Right cardiac atrium (tissue), 5 donors: ENCODE measurements around the gene CBX8. TPM values are rescaled to one million over a fixed set of nuclear protein-coding genes. Genes with fewer than 3 reads are reported as not detected.

Experiments used
- ATAC-seq, 2 donors: fragments of 200-7000 bp; cut with Tn5 transposase; one replicate each; pipeline versions ENCODE4 v1.8.0 to v1.9.1; 2020; ENCODE audit warnings: moderate library complexity in 2 of 2, mild to moderate bottlenecking in 1 of 2
- DNase-seq, 3 donors: peaks; one replicate each; pipeline ENCODE4 v3.0.0-alpha.2; 2020
- H3K27ac ChIP-seq: one replicate; pipeline ENCODE4 v1.5.1; 2013; ENCODE audit warnings: mild to moderate bottlenecking, low read length, control low read depth, moderate library complexity
- H3K27me3 ChIP-seq: one replicate; pipeline ENCODE4 v1.6.1; 2013; ENCODE audit not compliant: control insufficient read depth, insufficient read depth
- H3K4me1 ChIP-seq: one replicate; pipeline ENCODE4 v1.6.1; 2013; ENCODE audit warnings: low read length; ENCODE audit not compliant: control insufficient read depth, insufficient read depth
- H3K4me3 ChIP-seq: one replicate; pipeline ENCODE4 v1.5.1; 2013; ENCODE audit warnings: low read length, control low read depth
- H3K9me3 ChIP-seq: one replicate; pipeline ENCODE4 v1.6.1; 2013; ENCODE audit warnings: low read length; ENCODE audit not compliant: control insufficient read depth
- WGBS: extraction: QIAGEN DNeasy Blood & Tissue Kit; methylation state at CpG from one replicate; pipeline ENCODE4 v1.1.7; 2013; 5-methylcytosine and 5-hydroxymethylcytosine counted together
- intact Hi-C, 4 donors: fragments of 100-400 bp; cut with DNase I; formaldehyde crosslinking; loops; one replicate each; pipeline versions ENCODE4 v1.11.0 to v1.14.0; 2022 to 2023
- polyA plus RNA-seq: library from polyadenylated mRNA; stranded (reverse); fragments of 200-250 nt; gene quantifications from one replicate; pipeline ENCODE4 v1.2.3, GENCODE V29; 2013
- total RNA-seq, 4 donors: library from RNA; stranded (reverse); fragmentation: NEBNext Ultra II Directional; extraction: Animal tissue kit (Norgen Biotek cat#: 25700); gene quantifications; one replicate each; pipeline ENCODE4 v1.2.1, GENCODE V29; 2021
- donor health status: healthy with polysubstance abuse.
- donor health status: DM: no; HTN: yes; CAD: no.
- donor health status: DM: no; HTN: no; CAD: no.
- donor health status: DM: no; HTN: yes; CAD: no; lungs with severe emphysema.
- donor health status: DM: yes; HTN: yes; CAD: no.

CBX8 gene
- total and polyA plus RNA-seq, 5 donors = 2.4 to 7.3 (median 4.7) TPM

- 6% methylated on average over 74 of the region's 74 CpGs for WGBS
- H3K4me1 ChIP-seq = no peaks in the 10 kb centered on the region
- no peaks in the 10 kb centered on the region for H3K9me3 ChIP-seq
- H3K4me3 ChIP-seq = no peak overlapping the region
- H3K27ac ChIP-seq = no peak overlapping the region
- no peaks in the 10 kb centered on the region for H3K27me3 ChIP-seq
- ATAC-seq (peak; percentile 44 to 72), DNase-seq (peak; percentile 50 to 80 (median 79))
- intact Hi-C loops = loop anchor here in 3 of 4 donors (5.0 to 10.0 kb wide), 3 partner anchors 125 to 202 kb away; no protein-coding TSS in a partner anchor
Observed at GRCh38 chr17:79789943-79790804, 6.7 kb downstream of the CBX8 start.

GRCh38 chr17:79788989-79789942 is 7.6 kb downstream of the CBX8 start:
- Histone ChIP-seq H3K4me3 (no peak overlapping the region), H3K4me1 (no peaks in the 10 kb centered on the region), H3K27ac (no peak overlapping the region), H3K27me3 (no peaks in the 10 kb centered on the region), H3K9me3 (no peaks in the 10 kb centered on the region)
- DNase-seq (peak in 2 of 3 donors; percentile 10 to 67), ATAC-seq (no peak)
- 23% methylated on average over 52 of the region's 52 CpGs for WGBS
- intact Hi-C loops = loop anchor here in 3 of 4 donors (5.0 to 10.0 kb wide), 3 partner anchors 126 to 203 kb away; no protein-coding TSS in a partner anchor

- Histone ChIP-seq H3K27me3 (no peaks in the 10 kb centered on the region), H3K9me3 (no peaks in the 10 kb centered on the region), H3K4me1 (no peaks in the 10 kb centered on the region), H3K27ac (no peak overlapping the region), H3K4me3 (no peak overlapping the region)
- intact Hi-C loops = loop anchor here in 3 of 4 donors (5.0 to 10.0 kb wide), 3 partner anchors 126 to 204 kb away; no protein-coding TSS in a partner anchor
- 81% methylated on average over 5 of the region's 5 CpGs for WGBS
- DNase-seq = peak in 1 of 3 donors; percentile 1
- ATAC-seq = no peak
Observed at GRCh38 chr17:79788455-79788854, 8.4 kb downstream of the CBX8 start.

- Histone ChIP-seq H3K4me3 (no peak overlapping the region), H3K9me3 (no peaks in the 10 kb centered on the region), H3K4me1 (no peaks in the 10 kb centered on the region), H3K27me3 (no peaks in the 10 kb centered on the region), H3K27ac (no peak overlapping the region)
- WGBS = 88% methylated on average over 12 of the region's 12 CpGs
- peak in 1 of 3 donors; percentile 35 for DNase-seq
- intact Hi-C loops = loop anchor here in 3 of 4 donors (5.0 to 10.0 kb wide), 3 partner anchors 128 to 205 kb away; no protein-coding TSS in a partner anchor
- no peak for ATAC-seq
Observed at GRCh38 chr17:79786930-79787643, 9.8 kb downstream of the CBX8 start.

- H3K9me3 ChIP-seq = no peaks in the 10 kb centered on the region
- H3K4me1 ChIP-seq = no peaks in the 10 kb centered on the region
- H3K27me3 ChIP-seq = no peaks in the 10 kb centered on the region
- intact Hi-C loops = loop anchor here in 3 of 4 donors (5.0 to 10.0 kb wide), 3 partner anchors 129 to 206 kb away; no protein-coding TSS in a partner anchor
- 82% methylated on average over 15 of the region's 15 CpGs for WGBS
- no peak for DNase-seq
- no peak overlapping the region for H3K27ac ChIP-seq
- H3K4me3 ChIP-seq = no peak overlapping the region
- no peak for ATAC-seq
Observed at GRCh38 chr17:79785900-79786810, 10.7 kb downstream of the CBX8 start.

- ATAC-seq = no peak
- no peaks in the 10 kb centered on the region for H3K27me3 ChIP-seq
- peak in 1 of 3 donors; percentile 57 for DNase-seq
- 94% methylated on average over 17 of the region's 17 CpGs for WGBS
- intact Hi-C loops = loop anchor here in 3 of 4 donors (5.0 to 10.0 kb wide), 3 partner anchors 130 to 207 kb away; no protein-coding TSS in a partner anchor
- H3K4me1 ChIP-seq = no peaks in the 10 kb centered on the region
- no peaks in the 10 kb centered on the region for H3K9me3 ChIP-seq
- H3K27ac ChIP-seq = no peak overlapping the region
- no peak overlapping the region for H3K4me3 ChIP-seq
Observed at GRCh38 chr17:79785017-79785899, 11.6 kb downstream of the CBX8 start.

- Histone ChIP-seq H3K4me3 (no peak overlapping the region), H3K4me1 (no peaks in the 10 kb centered on the region), H3K9me3 (no peaks in the 10 kb centered on the region), H3K27me3 (no peaks in the 10 kb centered on the region), H3K27ac (no peak overlapping the region)
- 97% methylated on average over 31 of the region's 31 CpGs for WGBS
- intact Hi-C loops = loop anchor here in 3 of 4 donors (5.0 to 10.0 kb wide), 3 partner anchors 130 to 208 kb away; no protein-coding TSS in a partner anchor
- ATAC-seq (no peak), DNase-seq (peak in 1 of 3 donors; percentile 56)
Observed at GRCh38 chr17:79784353-79785016, 12.4 kb downstream of the CBX8 start.

GRCh38 chr17:79783891-79784290 is 13.0 kb downstream of the CBX8 start:
- intact Hi-C loops = loop anchor here in 3 of 4 donors (10.0 kb wide), 2 partner anchors 131 to 201 kb away; no protein-coding TSS in a partner anchor
- Histone ChIP-seq H3K4me3 (no peak overlapping the region), H3K9me3 (no peaks in the 10 kb centered on the region), H3K27ac (no peak overlapping the region), H3K4me1 (no peaks in the 10 kb centered on the region), H3K27me3 (no peaks in the 10 kb centered on the region)
- ATAC-seq (no peak), DNase-seq (no peak)
- WGBS = 95% methylated on average over 18 of the region's 18 CpGs
